ENCODE data around the gene FBXL20.

The FBXL20 gene

DNA sequence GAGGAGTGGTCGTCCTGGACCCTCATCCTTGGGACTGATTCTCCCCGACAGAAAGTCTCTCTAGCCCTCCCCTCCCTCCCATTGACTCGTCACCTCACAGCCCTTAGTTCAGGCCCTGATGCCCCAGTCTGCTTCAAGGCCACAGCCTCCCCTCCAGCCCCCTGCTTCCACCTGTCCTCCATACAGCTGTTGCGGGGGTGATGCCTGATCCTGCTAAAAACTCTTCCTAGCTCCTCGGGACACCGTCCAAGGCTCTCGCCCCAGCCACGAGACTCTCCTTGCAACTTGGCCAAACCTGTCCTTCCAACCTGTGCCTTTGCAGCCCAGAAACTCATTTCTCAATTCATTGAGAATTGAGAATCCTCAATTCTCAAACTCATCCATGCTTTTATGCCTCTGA lies 182.5 kb downstream of the FBXL20 start:
- TF ChIP-seq, protein P1, sequence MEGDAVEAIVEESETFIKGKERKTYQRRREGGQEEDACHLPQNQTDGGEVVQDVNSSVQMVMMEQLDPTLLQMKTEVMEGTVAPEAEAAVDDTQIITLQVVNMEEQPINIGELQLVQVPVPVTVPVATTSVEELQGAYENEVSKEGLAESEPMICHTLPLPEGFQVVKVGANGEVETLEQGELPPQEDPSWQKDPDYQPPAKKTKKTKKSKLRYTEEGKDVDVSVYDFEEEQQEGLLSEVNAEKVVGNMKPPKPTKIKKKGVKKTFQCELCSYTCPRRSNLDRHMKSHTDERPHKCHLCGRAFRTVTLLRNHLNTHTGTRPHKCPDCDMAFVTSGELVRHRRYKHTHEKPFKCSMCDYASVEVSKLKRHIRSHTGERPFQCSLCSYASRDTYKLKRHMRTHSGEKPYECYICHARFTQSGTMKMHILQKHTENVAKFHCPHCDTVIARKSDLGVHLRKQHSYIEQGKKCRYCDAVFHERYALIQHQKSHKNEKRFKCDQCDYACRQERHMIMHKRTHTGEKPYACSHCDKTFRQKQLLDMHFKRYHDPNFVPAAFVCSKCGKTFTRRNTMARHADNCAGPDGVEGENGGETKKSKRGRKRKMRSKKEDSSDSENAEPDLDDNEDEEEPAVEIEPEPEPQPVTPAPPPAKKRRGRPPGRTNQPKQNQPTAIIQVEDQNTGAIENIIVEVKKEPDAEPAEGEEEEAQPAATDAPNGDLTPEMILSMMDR (IDR thresholded peaks at IDR 0.05; ENCODE audit: low read depth, low read length): no peak
- no peak overlapping the region for H3K4me3 ChIP-seq (ENCODE audit: low read depth, low read length)
- no peak for DNase-seq (ENCODE audit: low read depth, low spot score)
- in situ Hi-C loops (cut with HindIII; ENCODE audit: low sequenced_read_pairs): no loop called here

DNA sequence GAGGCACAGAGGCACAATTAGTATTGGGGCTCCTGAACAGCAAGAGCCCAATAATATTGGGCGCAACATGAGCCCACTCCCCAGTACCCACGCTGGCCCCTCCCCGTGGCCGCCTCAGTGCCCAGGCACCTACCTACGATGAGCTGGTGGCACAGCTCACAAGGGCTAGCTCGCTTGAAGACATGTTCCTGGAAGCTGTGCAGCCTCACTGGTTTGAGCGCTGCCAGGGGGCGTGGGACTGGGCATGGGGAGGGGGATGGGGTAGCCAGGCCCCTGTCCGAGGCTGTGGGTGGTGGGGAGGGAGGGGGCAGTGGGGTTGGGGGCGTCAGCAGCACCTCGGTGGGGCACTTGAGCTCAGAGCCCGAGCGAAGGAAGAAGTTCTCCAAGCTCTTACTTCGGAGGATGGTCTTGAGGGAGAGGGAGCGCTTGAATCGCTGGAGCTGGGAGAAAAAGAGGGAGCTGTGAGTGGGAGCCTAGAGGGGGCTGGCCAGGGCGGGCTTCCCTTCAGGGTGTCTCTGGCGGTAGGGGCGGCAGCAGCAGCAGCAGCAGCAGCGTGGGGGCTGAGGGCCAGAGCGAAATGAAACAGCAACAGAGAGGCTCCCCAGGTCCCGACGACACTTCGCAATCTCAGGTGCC lies 183.6 kb downstream of the FBXL20 start:
- TF ChIP-seq, protein P1 (IDR thresholded peaks at IDR 0.05; ENCODE audit: low read depth, low read length): no peak
- in situ Hi-C loops (cut with HindIII; ENCODE audit: low sequenced_read_pairs): no loop called here
- DNase-seq (ENCODE audit: low read depth, low spot score): no peak
- no peak overlapping the region for H3K4me3 ChIP-seq (ENCODE audit: low read depth, low read length)

DNA sequence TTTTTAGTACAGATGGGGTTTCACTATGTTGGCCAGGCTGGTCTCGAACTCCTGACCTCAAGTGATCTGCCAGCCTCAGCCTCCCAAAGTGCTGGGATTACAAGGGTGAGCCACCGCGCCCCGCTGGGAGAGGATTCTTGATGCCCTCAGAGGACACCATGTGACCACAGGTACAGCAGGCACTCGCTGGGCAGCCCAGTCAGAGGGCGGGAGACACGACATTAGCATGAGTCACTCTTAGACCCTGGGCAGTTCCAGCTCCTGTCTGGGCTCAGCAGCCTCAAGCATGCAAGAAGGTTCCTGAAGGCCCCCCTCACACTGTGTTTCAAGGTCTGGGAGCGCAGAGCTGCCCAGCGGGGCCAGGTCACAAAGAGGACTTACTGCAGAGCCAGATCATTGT lies 187.6 kb downstream of the FBXL20 start:
- TF ChIP-seq, protein P1 (IDR thresholded peaks at IDR 0.05; ENCODE audit: low read depth, low read length): no peak
- no peak overlapping the region for H3K4me3 ChIP-seq (ENCODE audit: low read depth, low read length)
- in situ Hi-C loops (cut with HindIII; ENCODE audit: low sequenced_read_pairs): no loop called here
- no peak for DNase-seq (ENCODE audit: low read depth, low spot score)

DNA sequence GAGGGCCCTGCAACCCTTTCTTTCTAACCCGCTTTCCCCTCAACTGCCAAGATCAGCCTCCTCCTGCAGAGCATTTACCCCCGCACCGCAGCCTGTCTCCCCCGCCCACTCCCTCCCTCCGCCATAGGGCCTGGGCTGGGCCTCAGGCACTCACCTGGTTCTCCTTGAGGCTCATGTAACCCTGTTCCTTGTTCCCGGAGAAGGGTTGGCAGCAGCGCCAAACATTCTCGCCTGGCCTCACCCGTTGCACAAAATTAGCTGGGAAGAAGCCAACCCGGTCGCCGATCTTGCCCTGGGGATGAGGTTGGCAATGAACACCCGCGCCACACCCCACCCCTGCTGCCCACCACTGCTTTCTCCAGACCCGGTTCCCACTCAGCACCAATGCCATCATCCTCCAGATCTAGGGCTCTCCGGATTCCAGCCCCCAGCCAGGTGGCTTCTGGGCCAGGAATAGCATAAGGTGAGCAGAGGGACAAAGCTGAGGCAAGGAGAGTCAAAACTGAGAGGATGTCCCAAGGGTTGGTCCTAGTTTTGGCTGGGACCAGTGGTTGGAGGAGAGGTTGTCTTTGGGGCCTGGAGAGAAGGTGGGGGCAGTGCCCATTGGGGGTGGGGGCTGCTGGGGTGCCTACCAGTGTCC lies 188.5 kb downstream of the FBXL20 start:
- TF ChIP-seq, protein P1 (IDR thresholded peaks at IDR 0.05; ENCODE audit: low read depth, low read length): no peak
- DNase-seq (ENCODE audit: low read depth, low spot score): no peak
- in situ Hi-C loops (cut with HindIII; ENCODE audit: low sequenced_read_pairs): no loop called here

DNA sequence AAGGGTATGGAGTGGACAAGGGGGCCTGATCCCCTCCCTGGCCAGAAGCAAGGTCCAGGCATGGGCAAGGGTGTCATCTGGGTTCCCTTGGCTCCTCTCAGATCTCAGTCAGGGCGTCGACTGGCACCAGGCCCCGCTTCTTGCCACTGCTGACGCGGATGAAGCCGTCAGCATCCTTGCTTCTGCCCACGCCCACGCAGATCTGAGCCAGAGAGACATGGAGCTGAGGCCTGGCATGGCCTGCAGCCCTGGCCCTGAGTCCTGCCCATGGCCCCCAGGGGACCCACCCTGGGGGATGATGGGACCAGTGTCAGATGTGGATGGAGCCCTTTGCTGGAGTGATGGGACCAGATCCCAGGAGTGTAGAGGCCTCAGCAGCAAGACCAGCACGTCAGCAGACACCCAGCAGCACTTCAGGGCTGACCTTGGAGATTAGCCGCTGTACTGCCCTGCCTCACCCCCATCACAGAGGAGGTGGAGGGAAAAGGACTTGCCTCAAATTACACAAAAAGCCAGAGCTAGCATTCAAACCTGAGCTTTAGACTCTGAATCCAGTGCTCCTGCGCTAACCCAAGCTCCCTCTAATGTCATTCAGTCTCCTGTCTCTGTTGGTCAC lies 189.1 kb downstream of the FBXL20 start:
- no peak for DNase-seq (ENCODE audit: low read depth, low spot score)
- H3K4me3 ChIP-seq (ENCODE audit: low read depth, low read length): no peak overlapping the region
- TF ChIP-seq, protein P1 (IDR thresholded peaks at IDR 0.05; ENCODE audit: low read depth, low read length): no peak
- in situ Hi-C loops (cut with HindIII; ENCODE audit: low sequenced_read_pairs): no loop called here

More for the DNA sequence above, 188.5 kb downstream of the FBXL20 start:
- H3K4me3 ChIP-seq (ENCODE audit: low read depth, low read length): no peak overlapping the region

DNA sequence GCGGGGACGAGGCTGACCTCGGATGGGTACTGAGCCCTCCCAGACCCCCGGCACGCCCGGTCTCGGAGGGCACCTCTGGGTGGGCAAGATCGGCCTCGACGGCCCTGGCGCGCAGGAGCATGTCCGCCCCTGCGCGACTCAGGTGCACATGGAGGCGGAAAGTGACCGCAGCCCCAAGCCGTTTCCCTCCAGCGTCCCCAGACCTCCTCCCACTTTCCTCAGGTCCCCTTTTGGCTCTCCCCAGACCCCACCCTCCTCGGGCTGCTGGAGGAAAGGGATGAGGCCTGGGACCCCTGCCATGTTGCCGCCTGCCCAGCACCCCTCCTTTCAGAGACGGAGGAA lies 191.4 kb downstream of the FBXL20 start:
- no peak for DNase-seq (ENCODE audit: low read depth, low spot score)
- peak overlapping the region; percentile 26 for H3K4me3 ChIP-seq (ENCODE audit: low read depth, low read length)
- TF ChIP-seq, protein P1 (IDR thresholded peaks at IDR 0.05; ENCODE audit: low read depth, low read length): no peak
- in situ Hi-C loops (cut with HindIII; ENCODE audit: low sequenced_read_pairs): no loop called here

Measured in astrocyte of the spinal cord (primary cell).